K562 (cell line): Measurements from ENCODE around the gene VPS4B. TPM values are rescaled to one million over a fixed set of nuclear protein-coding genes. Genes with fewer than 3 reads are reported as not detected.

ENCODE experiments used
- ATAC-seq: fragments of 200-7000 bp; cut with Tn5 transposase; 3 replicates; pipeline ENCODE4 v1.9.1; 2020; ENCODE audit warnings: moderate library complexity
- BruUV-seq: library from RNA; stranded (reverse); fragments of 400-500 nt; replicated peaks from 2 replicates; lab custom pipeline; 2021; lab: Mats Ljungman, UMichigan
- CTCF ChIA-PET: fragments of 300-600 bp; formaldehyde crosslinking; extraction: SDS; loops from one replicate; lab custom pipeline; 2021; ENCODE audit warnings: low intra/inter-chr PET ratio; lab: Yijun Ruan, JAX
- POLR2A ChIA-PET: fragments of 300-600, 350-650 bp; sonication (Branson Sonifier 250); formaldehyde crosslinking; extraction: SDS; loops from one replicate; lab custom pipeline; 2021; ENCODE audit warnings: antibody characterized with exemption, inconsistent platforms; lab: Yijun Ruan, JAX
- DNase-seq, 4 experiments: peaks; one replicate each; pipeline versions ENCODE4 v3.0.0 to v3.0.0-alpha.2; 2011 to 2018; ENCODE audit warnings: low spot score in 3 of 4, mixed read lengths in 3 of 4; ENCODE audit errors: extremely low read depth in 1 of 4
- FAIRE-seq: peaks from 2 replicates; lab custom pipeline; 2011; peaks lifted over from hg19 to GRCh38; lab: Jason Lieb, UNC
- H2AFZ ChIP-seq: 2 replicates; pipeline ENCODE4 v1.6.0; 2011; ENCODE audit warnings: low read depth, low read length, control low read depth, inconsistent platforms
- H3K27ac ChIP-seq: fragments of 200-600 bp; 3 replicates; pipeline ENCODE4 v1.8.0; 2011; ENCODE audit warnings: low read depth, mild to moderate bottlenecking, control low read depth, inconsistent platforms, low read length, moderate library complexity, mixed read lengths; ENCODE audit errors: extremely low read depth
- H3K27me3 ChIP-seq, 2 experiments: fragments of 300-600 bp in 1 of 2; 2 replicates in 1 of 2; 3 replicates in 1 of 2; pipeline versions ENCODE4 v1.6.0 to v1.8.0; 2011; ENCODE audit warnings: inconsistent platforms in 2 of 2, low read length in 2 of 2, mild to moderate bottlenecking in 1 of 2, mixed read lengths in 1 of 2, moderate library complexity in 1 of 2; ENCODE audit not compliant: control insufficient read depth in 2 of 2, insufficient read depth in 2 of 2
- H3K36me3 ChIP-seq: fragments of 300-600 bp; 3 replicates; pipeline ENCODE4 v1.8.0; 2011; ENCODE audit warnings: mild to moderate bottlenecking, low read length, inconsistent platforms; ENCODE audit not compliant: control insufficient read depth, insufficient read depth
- H3K4me1 ChIP-seq, 2 experiments: fragments of 200-600 bp in 1 of 2; replicated peaks in 1 of 2; 2 replicates in 1 of 2; 3 replicates in 1 of 2; pipeline versions ENCODE4 v1.5.1 to v1.8.0; 2011; ENCODE audit warnings: inconsistent platforms in 2 of 2, low read length in 2 of 2, mild to moderate bottlenecking in 1 of 2, mixed read lengths in 1 of 2, moderate library complexity in 1 of 2; ENCODE audit not compliant: control insufficient read depth in 2 of 2, insufficient read depth in 2 of 2
- H3K4me2 ChIP-seq: 2 replicates; pipeline ENCODE4 v1.6.1; 2011; ENCODE audit warnings: low read length, control low read depth, inconsistent platforms, mixed read lengths; ENCODE audit not compliant: insufficient read depth
- H3K4me3 ChIP-seq: fragments of 200-600 bp; sonication (generic), shearing (Covaris generic); 2 replicates; pipeline ENCODE4 v1.5.1; 2016; ENCODE audit warnings: control low read depth, inconsistent platforms
- H3K79me2 ChIP-seq: fragments of 200-600 bp; 3 replicates; pipeline ENCODE4 v1.8.0; 2011; ENCODE audit warnings: low read length, inconsistent platforms; ENCODE audit not compliant: control insufficient read depth, insufficient read depth
- H3K9ac ChIP-seq, 2 experiments: 2 replicates each; pipeline versions ENCODE4 v1.6.0 to v1.6.1; 2011; ENCODE audit warnings: low read depth in 2 of 2, low read length in 2 of 2, control low read depth in 1 of 2, inconsistent platforms in 1 of 2, mild to moderate bottlenecking in 1 of 2, mixed read lengths in 1 of 2; ENCODE audit not compliant: insufficient read depth in 1 of 2
- H3K9me1 ChIP-seq: one replicate; pipeline ENCODE4 v1.6.0; 2011; ENCODE audit warnings: inconsistent platforms, mild to moderate bottlenecking, low read length, moderate library complexity; ENCODE audit not compliant: control insufficient read depth, insufficient read depth
- H3K9me3 ChIP-seq: replicated peaks from 2 replicates; pipeline ENCODE4 v1.5.1; 2011; ENCODE audit warnings: low read depth, low read length, inconsistent platforms; ENCODE audit not compliant: control insufficient read depth, insufficient read depth
- H4K20me1 ChIP-seq: replicated peaks from 2 replicates; pipeline ENCODE4 v1.6.1; 2011; ENCODE audit warnings: low read length, inconsistent platforms, mixed read lengths; ENCODE audit not compliant: control insufficient read depth, insufficient read depth
- ATF3 ChIP-seq, 2 experiments: fragments of 450-650 bp in 1 of 2; sonication (generic) in 1 of 2; formaldehyde crosslinking in 1 of 2; IDR thresholded peaks in 1 of 2; conservative IDR thresholded peaks in 1 of 2; 2 replicates each; pipeline versions ENCODE4 v1.6.1 to v1.8.1; 2016 to 2023; ENCODE audit warnings: mild to moderate bottlenecking in 2 of 2, moderate library complexity in 2 of 2, inconsistent platforms in 1 of 2, missing genetic modification reagents in 1 of 2
- CEBPB ChIP-seq: fragments of 450-650 bp; IDR thresholded peaks from 2 replicates; pipeline ENCODE4 v1.6.1; 2016; ENCODE audit warnings: missing genetic modification characterization, missing compliant biosample characterization
- CGGBP1 ChIP-seq: fragments of 250-450 bp; sonication (Bioruptor Pico); IDR thresholded peaks from 2 replicates; pipeline ENCODE4 v1.9.0; 2021; ENCODE audit warnings: mild to moderate bottlenecking
- E2F1 ChIP-seq: sonication (generic); formaldehyde crosslinking; IDR thresholded peaks from 2 replicates; pipeline ENCODE4 v1.8.1; 2023; ENCODE audit warnings: mild to moderate bottlenecking, missing genetic modification reagents, moderate library complexity
- FIP1L1 ChIP-seq: fragments of 200-400 bp; formaldehyde crosslinking; IDR thresholded peaks from 2 replicates; pipeline ENCODE4 v1.6.1; 2018; ENCODE audit warnings: mild to moderate bottlenecking, low read depth, low read length; ENCODE audit not compliant: poor library complexity, severe bottlenecking
- FOXA3 ChIP-seq, 2 experiments: fragments of 450-650 bp in 1 of 2; sonication (generic) in 1 of 2; formaldehyde crosslinking; IDR thresholded peaks in 1 of 2; conservative IDR thresholded peaks in 1 of 2; 2 replicates each; pipeline versions ENCODE4 v1.4.0 to v1.8.0; 2020 to 2022; ENCODE audit warnings: mild to moderate bottlenecking in 2 of 2, missing genetic modification reagents in 1 of 2
- HDGF ChIP-seq: fragments of 450-650 bp; IDR thresholded peaks from 2 replicates; pipeline ENCODE4 v1.6.1; 2016
- RBFOX2 ChIP-seq: fragments of 200-400 bp; formaldehyde crosslinking; IDR thresholded peaks from 2 replicates; pipeline ENCODE4 v1.6.1; 2017; ENCODE audit warnings: low read depth, mild to moderate bottlenecking, low read length, moderate library complexity
- RFX5 ChIP-seq: IDR thresholded peaks from 2 replicates; pipeline ENCODE4 v1.6.1; 2011; ENCODE audit warnings: low read depth, mild to moderate bottlenecking, improper control_type of control experiment, low read length
- SPI1 ChIP-seq: IDR thresholded peaks from 2 replicates; pipeline ENCODE4 v1.6.1; 2011; ENCODE audit warnings: low read depth, low read length, control low read depth, borderline replicate concordance
- STAT5A ChIP-seq: IDR thresholded peaks from 2 replicates; pipeline ENCODE4 v1.6.1; 2012; ENCODE audit warnings: low read length, inconsistent platforms, borderline replicate concordance
- TAF15 ChIP-seq: fragments of 200-400 bp; formaldehyde crosslinking; IDR thresholded peaks from 2 replicates; pipeline ENCODE4 v1.6.1; 2017; ENCODE audit warnings: mild to moderate bottlenecking, low read depth, low read length, moderate library complexity
- ZNF175 ChIP-seq: fragments of 200-800 bp; sonication (Bioruptor generic); IDR thresholded peaks from 2 replicates; pipeline ENCODE4 v1.6.1; 2016; ENCODE audit warnings: low read depth, mild to moderate bottlenecking, missing genetic modification characterization, missing compliant biosample characterization
- ZNF584 ChIP-seq: fragments of 200-800 bp; sonication (Bioruptor generic); IDR thresholded peaks from 2 replicates; pipeline ENCODE4 v1.6.1; 2016; ENCODE audit warnings: low read depth, mild to moderate bottlenecking, missing genetic modification characterization, missing compliant biosample characterization
- ZNF592 ChIP-seq: fragments of 450-650 bp; IDR thresholded peaks from 2 replicates; pipeline ENCODE4 v1.6.1; 2017; ENCODE audit warnings: antibody characterized with exemption, mild to moderate bottlenecking
- WGBS: fragments of 100-300 bp; shearing (Covaris generic); methylation state at CpG from one replicate; pipeline ENCODE4 v1.1.6; 2016; ENCODE audit warnings: low coverage, mixed read lengths; ENCODE audit not compliant: insufficient coverage; ENCODE audit errors: missing lambda C conversion rate; 5-methylcytosine and 5-hydroxymethylcytosine counted together
- in situ Hi-C: fragments of 300-500 bp; cut with MboI; formaldehyde crosslinking; loops from 4 replicates; pipeline ENCODE4 v1.15.0; 2018; ENCODE audit warnings: inconsistent platforms, mixed read lengths
- intact Hi-C: fragments of 100-400 bp; cut with micrococcal nuclease; formaldehyde crosslinking; loops from 2 replicates; pipeline ENCODE4 v1.14.2; 2022
- polyA plus RNA-seq, 8 experiments: library from polyadenylated mRNA; depleted of rRNA in 4 of 8; stranded (reverse) in 5 of 8; unstranded in 3 of 8; fragments of >200 nt; fragmentation: Nextera tagmentation in 2 of 8; fragmentation: Illumina TruSeq in 1 of 8; extraction: Ambion mirVana in 2 of 8; extraction: Trizol in 1 of 8; gene quantifications; 2 replicates each; pipeline versions ENCODE4 v1.2.1 to v1.2.3, GENCODE V29; 2011 to 2014; ENCODE audit warnings: inconsistent platforms in 1 of 8, missing spikeins in 1 of 8
- total RNA-seq, 7 experiments: library from RNA; depleted of rRNA in 6 of 7; stranded (reverse); fragments of >200 nt in 6 of 7; fragmentation: Illumina TruSeq in 2 of 7; extraction: Trizol in 2 of 7; gene quantifications; 2 replicates each; pipeline versions ENCODE4 v1.2.1 to v1.2.3, GENCODE V29; 2011 to 2021; ENCODE audit warnings: low replicate concordance in 1 of 7

The VPS4B gene
- total and polyA plus RNA-seq, 9 of the 15 experiments (the other 6 are each of a cell fraction or from before 2014, with no cell fraction given), result 7.3 to 16.4 (median 10.4) TPM

- Histone ChIP-seq H3K4me1 (no peaks in the 10 kb centered on the region; a peak in 1 of 5 replicates), H3K36me3 (no peaks in the 10 kb centered on the region), H3K4me3 (no peak overlapping the region), H3K4me2 (no peak overlapping the region), H2AFZ (no peak overlapping the region), H3K9me1 (no peaks in the 10 kb centered on the region), H3K9ac (no peak overlapping the region), H3K27ac (no peak overlapping the region), H3K27me3 (no peaks in the 10 kb centered on the region), H3K9me3 (no peaks in the 10 kb centered on the region; the same call in 1 of the 2 replicates), H4K20me1 (no peaks in the 10 kb centered on the region), H3K79me2 (no peaks in the 10 kb centered on the region)
- DNase-seq, result no peak
- in situ Hi-C loops (no loop called here), intact Hi-C loops (no loop called here)
- CTCF ChIA-PET, result no interaction called here
- no peak for FAIRE-seq
- POLR2A ChIA-PET, result interaction anchor here (1.7 kb wide), 1 partner anchor 9 kb away, joined by 4 read pairs; the partner anchor contains the start of gene KDSR
- 27% methylated on average over 2 of the region's 2 CpGs for WGBS
- no TSS peak for BruUV-seq
- no peak for ATAC-seq
- TF ChIP-seq RFX5 (no peak), SPI1 (no peak), CGGBP1 (CRISPR knock-in tag) (no peak), FOXA3 (CRISPR knock-in tag; conservative IDR thresholded peaks at IDR 0.05 in 1 of 2, IDR thresholded peaks at IDR 0.05 in 1 of 2) (no peak), E2F1 (CRISPR knock-in tag) (no peak), ZNF175 (no peak), ATF3 (IDR thresholded peaks at IDR 0.05) (peak; percentile 38), ATF3 (CRISPR knock-in tag; conservative IDR thresholded peaks at IDR 0.05) (no peak), TAF15 (no peak), FIP1L1 (no peak), CEBPB (tag) (peak; percentile 54; the same call in 1 of the 2 replicates), STAT5A (no peak), RBFOX2 (no peak), ZNF592 (no peak), ZNF584 (CRISPR knock-in tag) (no peak), HDGF (no peak)
These were observed 45.7 kb downstream of the VPS4B start for GRCh38 chr18:63376538-63376937.
